ENCODE results near the gene PDZD7. TPM values are rescaled to one million over a fixed set of nuclear protein-coding genes. Genes with fewer than 3 reads are reported as not detected.

The PDZD7 gene
- total RNA-seq, 6 experiments from 2014 or later: 1.1 to 1.9 (median 1.2) TPM

GRCh38 chr10:101031796-101032636 lies 1.1 kb upstream of the PDZD7 start:
- Mint-ChIP-seq H3K27me3 (ENCODE audit: insufficient read depth) (peaks cover 10% of the 10 kb centered on the region), H3K9me3 (no peaks in the 10 kb centered on the region), H3K4me1 (ENCODE audit: low read depth) (peaks cover 34% of the 10 kb centered on the region), H3K27ac (peak overlapping the region; percentile 99), H3K4me3 (peak overlapping the region; percentile 97), H3K36me3 (ENCODE audit: low read depth) (peaks cover 16% of the 10 kb centered on the region; the same call in 1 of the 2 replicates)
- no peak for TF ChIP-seq CTCF (IDR thresholded peaks at IDR 0.05)
- peak; percentile 70 for DNase-seq

GRCh38 chr10:101030496-101031127 lies 317 bp downstream of the PDZD7 start:
- Mint-ChIP-seq H3K4me3 (peak overlapping the region; percentile 97), H3K27ac (peak overlapping the region; percentile 99; the same call in 1 of the 2 replicates), H3K9me3 (no peaks in the 10 kb centered on the region), H3K36me3 (ENCODE audit: low read depth) (peaks cover 7% of the 10 kb centered on the region; the same call in 1 of the 2 replicates), H3K27me3 (ENCODE audit: insufficient read depth) (peaks cover 10% of the 10 kb centered on the region), H3K4me1 (ENCODE audit: low read depth) (peaks cover 34% of the 10 kb centered on the region)
- TF ChIP-seq CTCF (IDR thresholded peaks at IDR 0.05): no peak
- no peak for DNase-seq

GRCh38 chr10:101029520-101030295 lies 1.2 kb downstream of the PDZD7 start:
- no peak overlapping the region for H3K27ac Mint-ChIP-seq
- H3K36me3 Mint-ChIP-seq (ENCODE audit: low read depth): 0 out of 2 replicates have a peak, but pooled peaks cover 5% of the 10 kb centered on the region
- no peaks in the 10 kb centered on the region for H3K9me3 Mint-ChIP-seq
- TF ChIP-seq CTCF (IDR thresholded peaks at IDR 0.05): peak; percentile 55
- no peak overlapping the region for H3K4me3 Mint-ChIP-seq
- DNase-seq: no peak
- H3K4me1 Mint-ChIP-seq (ENCODE audit: low read depth): peaks cover 34% of the 10 kb centered on the region
- peaks cover 10% of the 10 kb centered on the region for H3K27me3 Mint-ChIP-seq (ENCODE audit: insufficient read depth)

GRCh38 chr10:101028446-101029337 lies 2.2 kb downstream of the PDZD7 start:
- no peaks in the 10 kb centered on the region for H3K9me3 Mint-ChIP-seq

More at GRCh38 chr10:101028446-101029337, 2.2 kb downstream of the PDZD7 start:
- H3K36me3 Mint-ChIP-seq (ENCODE audit: low read depth): 0 out of 2 replicates have a peak, but pooled peaks cover 4% of the 10 kb centered on the region
- peaks cover 30% of the 10 kb centered on the region for H3K4me1 Mint-ChIP-seq (ENCODE audit: low read depth)
- no peak for DNase-seq
- H3K4me3 Mint-ChIP-seq: no peak overlapping the region
- TF ChIP-seq CTCF (IDR thresholded peaks at IDR 0.05): no peak
- H3K27ac Mint-ChIP-seq: no peak overlapping the region
- peaks cover 10% of the 10 kb centered on the region for H3K27me3 Mint-ChIP-seq (ENCODE audit: insufficient read depth)
